ENCODE results near the gene KCNJ9. TPM values are rescaled to one million over a fixed set of nuclear protein-coding genes. Genes with fewer than 3 reads are reported as not detected.

The KCNJ9 gene
- total RNA-seq, 1 experiment from 2014 or later: not detected

- Histone ChIP-seq H3K79me2 (ENCODE audit: low read depth) (no peaks in the 10 kb centered on the region; the same call in 1 of the 2 replicates), H3K27ac (no peak overlapping the region), H3F3A (ENCODE audit: insufficient read depth, low read depth) (peaks cover 13% of the 10 kb centered on the region; the same call in 1 of the 2 replicates), H2AFZ (0 out of 2 replicates have a peak overlapping the region, but pooled peaks have one; percentile 56), H3K27me3 (ENCODE audit: insufficient read depth, low read depth) (no peaks in the 10 kb centered on the region), H3K4me2 (peak overlapping the region; percentile 65), H3K4me3 (peak overlapping the region; percentile 21; the same call in 1 of the 2 replicates), H3K36me3 (ENCODE audit: low read depth) (no peaks in the 10 kb centered on the region), H4K20me1 (ENCODE audit: insufficient read depth) (no peaks in the 10 kb centered on the region), H3K4me1 (replicated peaks; ENCODE audit: insufficient read depth) (peaks cover 29% of the 10 kb centered on the region), H3K9me3 (ENCODE audit: insufficient read depth, low read depth) (no peaks in the 10 kb centered on the region), H3K9me2 (ENCODE audit: insufficient read depth) (no peaks in the 10 kb centered on the region)
- ChIA-PET CTCF (interaction anchor here (0.6 to 2.2 kb wide), 8 partner anchors 21 to 190 kb away, joined by 3 to 25 read pairs (median 5); no protein-coding TSS in a partner anchor), POLR2A (ENCODE audit: unreplicated experiment) (no interaction called here)
- intact Hi-C loops (cut with micrococcal nuclease; ENCODE audit: unreplicated experiment): loop anchor here (1.0 kb wide), 8 partner anchors 23 to 315 kb away; no protein-coding TSS in a partner anchor
- DNase-seq: peak; percentile 53 to 70
- no TSS peak for BruUV-seq (replicated peaks)
- TF ChIP-seq EZH2 (IDR thresholded peaks at IDR 0.05; ENCODE audit: low read depth): no peak
- peak; percentile 98 for TF ChIP-seq CTCF (conservative IDR thresholded peaks at IDR 0.05)
Measured at GRCh38 chr1:160101037-160101716, 19.8 kb downstream of the KCNJ9 start.

GRCh38 chr1:160101717-160102522 lies 20.6 kb downstream of the KCNJ9 start:
- Histone ChIP-seq H3K4me3 (no peak overlapping the region), H3K9me3 (ENCODE audit: insufficient read depth, low read depth) (no peaks in the 10 kb centered on the region), H3K9me2 (ENCODE audit: insufficient read depth) (no peaks in the 10 kb centered on the region), H3K4me1 (replicated peaks; ENCODE audit: insufficient read depth) (peaks cover 22% of the 10 kb centered on the region), H3K4me2 (peak overlapping the region; percentile 65; the same call in 1 of the 2 replicates), H4K20me1 (ENCODE audit: insufficient read depth) (no peaks in the 10 kb centered on the region), H3K36me3 (ENCODE audit: low read depth) (no peaks in the 10 kb centered on the region), H3K27ac (no peak overlapping the region), H3K79me2 (ENCODE audit: low read depth) (no peaks in the 10 kb centered on the region; the same call in 1 of the 2 replicates), H3K27me3 (ENCODE audit: insufficient read depth, low read depth) (no peaks in the 10 kb centered on the region), H3F3A (ENCODE audit: insufficient read depth, low read depth) (peaks cover 13% of the 10 kb centered on the region; the same call in 1 of the 2 replicates), H2AFZ (no peak overlapping the region)
- CTCF ChIA-PET: interaction anchor here (0.6 to 2.2 kb wide), 6 partner anchors 91 to 190 kb away, joined by 3 to 25 read pairs (median 4); no protein-coding TSS in a partner anchor
- BruUV-seq (replicated peaks): no TSS peak
- DNase-seq: no peak
- POLR2A ChIA-PET (ENCODE audit: unreplicated experiment): no interaction called here
- TF ChIP-seq CTCF (conservative IDR thresholded peaks at IDR 0.05): no peak
- no peak for TF ChIP-seq EZH2 (IDR thresholded peaks at IDR 0.05; ENCODE audit: low read depth)
- intact Hi-C loops (cut with micrococcal nuclease; ENCODE audit: unreplicated experiment): loop anchor here (1.0 kb wide), 8 partner anchors 22 to 314 kb away; no protein-coding TSS in a partner anchor

- H3K27ac ChIP-seq: no peak overlapping the region
- peaks cover 19% of the 10 kb centered on the region for H3K4me1 ChIP-seq (replicated peaks; ENCODE audit: insufficient read depth)
- BruUV-seq (replicated peaks): no TSS peak
- ChIA-PET CTCF (interaction anchor here (1.1 kb wide), 1 partner anchor 148 kb away, joined by 4 read pairs; no protein-coding TSS in a partner anchor), POLR2A (ENCODE audit: unreplicated experiment) (interaction anchor here (0.7 kb wide), 1 partner anchor 144 kb away, joined by 3 read pairs; no protein-coding TSS in a partner anchor)
- no peaks in the 10 kb centered on the region for H4K20me1 ChIP-seq (ENCODE audit: insufficient read depth)
- no peaks in the 10 kb centered on the region for H3K9me3 ChIP-seq (ENCODE audit: insufficient read depth, low read depth)
- H3F3A ChIP-seq (ENCODE audit: insufficient read depth, low read depth): peaks cover 13% of the 10 kb centered on the region; the same call in 1 of the 2 replicates
- H3K4me3 ChIP-seq: no peak overlapping the region
- H3K4me2 ChIP-seq: no peak overlapping the region
- no peaks in the 10 kb centered on the region for H3K79me2 ChIP-seq (ENCODE audit: low read depth)
- no peaks in the 10 kb centered on the region for H3K9me2 ChIP-seq (ENCODE audit: insufficient read depth)
- no peaks in the 10 kb centered on the region for H3K27me3 ChIP-seq (ENCODE audit: insufficient read depth, low read depth)
- no peaks in the 10 kb centered on the region for H3K36me3 ChIP-seq (ENCODE audit: low read depth)
- no peak for TF ChIP-seq CTCF (conservative IDR thresholded peaks at IDR 0.05)
- no peak for TF ChIP-seq EZH2 (IDR thresholded peaks at IDR 0.05; ENCODE audit: low read depth)
- DNase-seq: no peak
- H2AFZ ChIP-seq: no peak overlapping the region
- intact Hi-C loops (cut with micrococcal nuclease; ENCODE audit: unreplicated experiment): no loop called here
Measured at GRCh38 chr1:160103658-160104408, 22.5 kb downstream of the KCNJ9 start.

Data from PC-9 (cell line).